ENCODE measurements around the gene CDC23.

The CDC23 gene

DNA sequence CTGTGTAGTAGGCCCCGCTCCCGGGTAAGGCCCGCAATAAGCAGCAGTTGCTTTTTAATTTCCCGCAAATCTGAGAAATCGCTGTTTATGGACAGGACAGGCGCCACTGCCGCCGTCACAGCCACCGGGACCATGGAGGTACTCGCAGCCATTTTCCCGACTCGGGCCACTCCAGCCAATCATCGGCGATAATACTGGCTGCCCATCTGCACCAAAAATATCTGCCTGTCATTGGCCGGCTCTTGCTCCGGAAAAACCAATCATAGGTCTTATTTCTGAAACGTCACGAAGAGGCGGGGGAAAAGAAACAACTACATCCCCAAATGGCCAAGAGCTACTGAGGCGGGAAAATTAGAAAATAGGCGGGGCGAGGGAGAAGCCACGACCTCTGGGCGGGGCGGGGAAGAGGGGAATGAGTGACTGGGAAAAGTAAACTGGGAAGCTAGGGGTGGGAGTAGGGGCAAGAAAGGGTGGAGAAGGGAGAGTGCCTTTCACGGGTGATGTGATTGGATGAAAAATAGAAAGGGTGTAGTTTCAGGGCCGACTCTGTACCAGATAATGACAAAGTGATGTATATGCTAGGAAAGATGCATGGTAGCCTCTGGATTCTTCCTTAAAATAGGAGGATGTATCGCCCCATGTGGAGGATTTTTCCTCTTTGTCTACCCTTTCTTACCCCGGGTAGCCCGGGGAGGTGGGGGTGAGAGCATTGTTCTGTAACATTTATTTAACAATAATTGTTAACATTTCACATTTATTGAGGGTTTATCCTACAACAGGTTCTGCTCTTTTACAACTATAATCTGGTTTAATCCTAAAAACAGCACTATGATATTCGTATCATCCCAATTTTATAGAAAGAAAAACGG is at the start of gene CDC23 (continued):
- TF ChIP-seq ZNF610 (tag by site-specific recombination; IDR thresholded peaks at IDR 0.05; ENCODE audit: borderline replicate concordance): no peak
- TF ChIP-seq ZFP3 (tag by site-specific recombination; IDR thresholded peaks at IDR 0.05; ENCODE audit: low read depth): no peak
- TF ChIP-seq, protein P1, sequence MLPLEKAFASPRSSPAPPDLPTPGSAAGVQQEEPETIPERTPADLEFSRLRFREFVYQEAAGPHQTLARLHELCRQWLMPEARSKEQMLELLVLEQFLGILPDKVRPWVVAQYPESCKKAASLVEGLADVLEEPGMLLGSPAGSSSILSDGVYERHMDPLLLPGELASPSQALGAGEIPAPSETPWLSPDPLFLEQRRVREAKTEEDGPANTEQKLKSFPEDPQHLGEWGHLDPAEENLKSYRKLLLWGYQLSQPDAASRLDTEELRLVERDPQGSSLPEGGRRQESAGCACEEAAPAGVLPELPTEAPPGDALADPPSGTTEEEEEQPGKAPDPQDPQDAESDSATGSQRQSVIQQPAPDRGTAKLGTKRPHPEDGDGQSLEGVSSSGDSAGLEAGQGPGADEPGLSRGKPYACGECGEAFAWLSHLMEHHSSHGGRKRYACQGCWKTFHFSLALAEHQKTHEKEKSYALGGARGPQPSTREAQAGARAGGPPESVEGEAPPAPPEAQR (tag by site-specific recombination; IDR thresholded peaks at IDR 0.05): no peak
- no peak for TF ChIP-seq ZNF239 (tag by site-specific recombination; IDR thresholded peaks at IDR 0.05)
- TF ChIP-seq ZNF426 (tag by site-specific recombination; IDR thresholded peaks at IDR 0.05): no peak
- TF ChIP-seq ZNF623 (tag by site-specific recombination; IDR thresholded peaks at IDR 0.05): no peak
- no peak for TF ChIP-seq ZNF792 (tag by site-specific recombination; IDR thresholded peaks at IDR 0.05)
- TF ChIP-seq MEIS1 (CRISPR knock-in tag; IDR thresholded peaks at IDR 0.05; ENCODE audit: borderline replicate concordance): no peak
- no peak for TF ChIP-seq ZBTB11 (tag by site-specific recombination; conservative IDR thresholded peaks at IDR 0.05; ENCODE audit: low read depth)
- TF ChIP-seq GLIS1 (tag by site-specific recombination; IDR thresholded peaks at IDR 0.05): no peak
- peak; percentile 100 for TF ChIP-seq ZNF366 (tag by site-specific recombination; conservative IDR thresholded peaks at IDR 0.05)
- TF ChIP-seq ZNF266 (tag by site-specific recombination; IDR thresholded peaks at IDR 0.05; ENCODE audit: low read depth): no peak
- TF ChIP-seq SALL2 (tag by site-specific recombination; IDR thresholded peaks at IDR 0.05; ENCODE audit: borderline replicate concordance): no peak
- peak; percentile 100 for TF ChIP-seq IKZF3 (tag by site-specific recombination; IDR thresholded peaks at IDR 0.05)
- no peak for TF ChIP-seq ZNF843 (tag by site-specific recombination; IDR thresholded peaks at IDR 0.05)
- TF ChIP-seq ZNF157 (tag by site-specific recombination; IDR thresholded peaks at IDR 0.05): no peak
- peak; percentile 92 for TF ChIP-seq PATZ1 (tag by site-specific recombination; IDR thresholded peaks at IDR 0.05)
- no peak for TF ChIP-seq BCL11A (tag by site-specific recombination; IDR thresholded peaks at IDR 0.05; ENCODE audit: low read depth)
- no peak for TF ChIP-seq ZNF37A (tag by site-specific recombination; IDR thresholded peaks at IDR 0.05)
- no peak for TF ChIP-seq ZNF138 (tag by site-specific recombination; IDR thresholded peaks at IDR 0.05; ENCODE audit: borderline replicate concordance)
- TF ChIP-seq WT1 (tag by site-specific recombination; IDR thresholded peaks at IDR 0.05): peak; percentile 83
- no peak for TF ChIP-seq ZNF530 (tag by site-specific recombination; IDR thresholded peaks at IDR 0.05; ENCODE audit: low read depth)
- TF ChIP-seq ZNF132 (tag by site-specific recombination; IDR thresholded peaks at IDR 0.05; ENCODE audit: borderline replicate concordance): no peak
- no peak for TF ChIP-seq ZNF639 (tag by site-specific recombination; IDR thresholded peaks at IDR 0.05)
- TF ChIP-seq ZNF677 (tag by site-specific recombination; IDR thresholded peaks at IDR 0.05): no peak
- peak; percentile 81 for TF ChIP-seq KLF1 (tag by site-specific recombination; IDR thresholded peaks at IDR 0.05)
- no peak for TF ChIP-seq ZNF600 (tag by site-specific recombination; IDR thresholded peaks at IDR 0.05)
- TF ChIP-seq SCRT2 (tag by site-specific recombination; IDR thresholded peaks at IDR 0.05): 0 out of 2 replicates have a peak, but pooled peaks have one; percentile 40
- TF ChIP-seq TRIM28 (IDR thresholded peaks at IDR 0.05; ENCODE audit: borderline replicate concordance, low read length): no peak; the same call in 1 of the 2 replicates
- TF ChIP-seq OVOL3 (tag by site-specific recombination; IDR thresholded peaks at IDR 0.05): no peak
- TF ChIP-seq ZNF449 (tag by site-specific recombination; IDR thresholded peaks at IDR 0.05): no peak; the same call in 1 of the 2 replicates

Data from HEK293 (cell line).